ENCODE data around the gene DDX11.
"Not testable (repeated sequence)": the region's sequence is repeated elsewhere in the genome, so short reads cannot be mapped to it uniquely, and the experiment has no call there.

DDX11 gene

GRCh38 chr12:31073527-31074332, at the start of gene DDX11:
DDX11 (plus strand) TSS chr12:31073860; CDS start chr12:31078394, 4,534 bp downstream.
- peak; percentile 97 for DNase-seq (ENCODE audit: low spot score)

GRCh38 chr12:31026202-31026601, 47.5 kb upstream of the DDX11 start:
- DNase-seq (ENCODE audit: low spot score) = no peak

DNA sequence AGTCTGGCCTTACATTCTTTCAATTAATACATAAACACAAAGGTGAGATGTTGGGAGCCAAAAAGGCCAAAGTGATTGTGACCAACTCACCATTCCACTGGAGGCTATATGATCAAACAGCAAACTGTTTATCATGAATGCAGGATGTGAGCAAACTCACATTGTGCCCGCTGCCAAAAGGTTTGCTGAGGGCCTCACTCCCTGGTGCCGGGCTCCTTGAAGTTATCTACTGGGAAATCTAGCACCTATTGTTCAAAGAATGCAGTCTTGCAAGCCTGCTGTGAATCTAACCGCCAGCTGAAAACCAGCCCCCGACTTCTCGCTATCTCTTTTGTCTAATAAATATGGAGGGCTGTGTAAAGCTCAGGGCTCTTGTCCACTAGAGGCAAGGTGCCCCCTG, 46.7 kb upstream of the DDX11 start:
- not testable (repeated sequence) for DNase-seq (ENCODE audit: low spot score)

DNA sequence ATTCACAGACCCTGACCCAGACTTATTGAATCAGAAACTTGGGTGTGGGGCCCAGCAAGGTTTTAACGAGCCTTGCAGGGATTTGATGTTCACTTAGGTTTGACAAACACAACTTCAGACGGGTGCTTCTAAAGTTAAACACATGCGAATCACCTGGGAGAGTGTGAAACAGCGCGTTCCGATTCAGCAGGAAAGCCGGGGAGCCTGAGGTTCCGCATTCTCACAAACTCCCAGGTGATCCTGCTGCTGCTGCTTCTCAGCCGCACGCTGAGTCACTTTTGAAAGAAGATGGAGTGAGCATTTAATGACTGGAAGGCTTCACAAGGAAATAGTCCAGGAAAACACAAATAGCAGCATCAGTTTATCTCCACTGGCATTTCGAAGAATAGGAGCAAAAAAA, 44.2 kb upstream of the DDX11 start:
- no peak for DNase-seq (ENCODE audit: low spot score)

DNA sequence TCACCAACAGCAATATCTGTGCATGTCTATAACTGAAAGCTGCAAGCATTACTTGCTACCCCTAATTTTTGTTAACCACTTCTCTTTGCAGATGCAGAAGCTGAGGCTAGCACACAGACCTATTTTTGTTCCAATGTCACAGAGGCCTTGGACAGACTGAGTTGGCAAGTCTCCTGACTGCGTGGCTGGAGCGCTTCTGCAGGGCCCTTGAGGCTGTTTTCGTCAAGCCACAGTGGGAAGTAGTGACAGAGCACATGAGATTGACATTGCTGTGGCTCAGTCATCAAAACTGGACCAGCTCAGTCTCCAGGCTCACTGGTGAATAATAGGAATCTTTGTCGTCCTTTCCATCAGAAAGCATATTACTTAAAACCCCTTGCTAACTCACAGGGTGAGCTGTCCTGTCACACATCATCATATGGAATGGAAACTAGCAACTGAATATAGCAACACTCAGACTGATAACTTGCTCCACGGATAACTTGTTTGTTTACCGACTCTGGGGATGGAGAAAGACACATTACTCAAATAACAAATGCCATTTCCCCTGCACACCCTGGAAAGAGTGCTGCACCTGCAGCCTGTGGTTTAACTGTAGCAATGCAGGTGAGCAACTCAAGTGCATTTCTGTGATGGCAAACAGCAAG, 43.6 kb upstream of the DDX11 start:
- no peak for DNase-seq (ENCODE audit: low spot score)

- no peak for DNase-seq (ENCODE audit: low spot score)
Observed at GRCh38 chr12:31031951-31032335, 41.7 kb upstream of the DDX11 start.

- DNase-seq (ENCODE audit: low spot score) = no peak
Observed at GRCh38 chr12:31033146-31033545, 40.5 kb upstream of the DDX11 start.

DNA sequence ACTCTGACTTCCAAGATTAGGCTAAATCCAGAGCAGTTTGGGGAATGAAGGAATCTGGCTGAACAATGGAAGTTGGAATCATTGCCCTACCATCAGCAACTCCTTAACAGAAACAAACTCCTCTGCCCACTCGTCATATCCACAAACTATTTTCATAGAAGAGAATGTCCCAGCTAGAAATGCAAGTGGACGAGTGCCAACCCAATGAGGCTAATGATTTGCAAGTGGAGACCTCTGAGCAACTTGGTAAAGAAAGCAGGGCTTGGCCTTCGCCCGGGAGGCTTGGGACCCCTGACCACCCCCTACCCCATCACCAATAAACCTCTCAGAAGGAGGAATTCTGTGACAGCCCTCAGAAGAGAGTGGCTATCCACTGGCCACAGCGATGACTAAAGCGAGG, 40.0 kb upstream of the DDX11 start:
- no peak for DNase-seq (ENCODE audit: low spot score)

DNA sequence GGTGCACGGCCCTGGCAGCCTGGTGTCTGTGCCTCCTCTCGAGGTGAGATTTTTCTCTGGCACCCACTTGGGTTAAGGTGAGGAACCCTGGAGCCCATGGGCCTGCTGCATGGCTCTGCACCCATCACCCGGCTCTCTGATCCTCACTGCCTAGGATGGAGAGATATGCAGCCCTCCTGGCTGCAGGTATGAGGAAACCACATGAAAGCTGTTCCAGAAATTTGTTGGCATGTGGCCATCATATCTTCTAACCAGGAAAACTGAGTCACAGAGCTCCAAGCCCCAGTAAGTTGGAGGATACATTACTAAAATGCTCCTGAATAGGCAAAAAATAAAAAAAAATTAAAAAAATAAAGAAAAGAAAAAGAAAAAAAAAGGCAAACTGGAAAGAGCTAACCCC, 39.3 kb upstream of the DDX11 start:
- peak; percentile 82 for DNase-seq (ENCODE audit: low spot score)

DNA sequence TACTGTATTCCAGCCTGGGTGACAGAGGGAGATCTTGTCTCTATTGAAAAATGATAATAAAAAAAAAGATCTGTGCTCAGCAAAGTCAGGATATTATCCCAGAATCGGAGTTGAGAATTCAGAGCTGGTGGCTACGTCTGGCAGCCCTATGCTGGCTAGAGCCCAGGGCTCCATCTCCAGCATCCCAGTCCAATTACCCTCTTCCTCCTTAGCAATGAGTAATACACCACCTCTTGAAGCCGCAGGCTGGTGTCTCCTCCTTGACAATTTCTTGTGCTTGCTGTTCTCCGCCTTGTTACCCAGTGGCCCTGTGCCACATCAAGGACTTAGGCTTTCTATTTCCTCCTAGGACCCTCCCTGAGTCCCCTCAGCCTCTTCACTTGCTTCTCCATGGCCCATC, 38.4 kb upstream of the DDX11 start:
- DNase-seq (ENCODE audit: low spot score) = no peak

GRCh38 chr12:31035967-31036665, 37.5 kb upstream of the DDX11 start:
- DNase-seq (ENCODE audit: low spot score) = peak; percentile 38

DNA sequence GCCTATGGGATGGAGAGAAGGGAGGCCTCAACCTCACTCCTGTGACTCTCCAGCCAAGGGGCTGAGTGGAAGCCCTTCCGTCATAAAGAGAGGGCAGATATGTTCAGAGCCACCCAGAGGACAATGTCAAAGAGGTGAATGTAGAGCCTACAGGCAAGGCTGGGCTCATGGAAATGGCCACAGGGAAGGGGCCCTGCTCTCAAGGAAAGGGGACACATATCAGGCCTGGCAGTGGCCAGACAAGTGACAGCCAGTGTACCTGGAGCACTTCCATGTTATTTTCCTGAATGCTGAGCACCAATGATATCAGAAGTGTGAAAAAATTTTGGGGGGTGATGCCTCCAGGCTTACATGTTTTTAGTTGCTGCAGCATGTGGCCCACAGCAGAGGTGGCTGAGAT, 36.6 kb upstream of the DDX11 start:
- no peak for DNase-seq (ENCODE audit: low spot score)

- no peak for DNase-seq (ENCODE audit: low spot score)
Observed at GRCh38 chr12:31037931-31038330, 35.7 kb upstream of the DDX11 start.

GRCh38 chr12:31041033-31041564, 32.6 kb upstream of the DDX11 start:
- DNase-seq (ENCODE audit: low spot score) = no peak

GRCh38 chr12:31050143-31050542, 23.5 kb upstream of the DDX11 start:
- DNase-seq (ENCODE audit: low spot score) = peak; percentile 46

- not testable (repeated sequence) for DNase-seq (ENCODE audit: low spot score)
Observed at GRCh38 chr12:31050548-31050947, 23.1 kb upstream of the DDX11 start.

GRCh38 chr12:31051692-31052091, 22.0 kb upstream of the DDX11 start:
- not testable (repeated sequence) for DNase-seq (ENCODE audit: low spot score)

GRCh38 chr12:31052121-31052520, 21.5 kb upstream of the DDX11 start:
- not testable (repeated sequence) for DNase-seq (ENCODE audit: low spot score)

DNA sequence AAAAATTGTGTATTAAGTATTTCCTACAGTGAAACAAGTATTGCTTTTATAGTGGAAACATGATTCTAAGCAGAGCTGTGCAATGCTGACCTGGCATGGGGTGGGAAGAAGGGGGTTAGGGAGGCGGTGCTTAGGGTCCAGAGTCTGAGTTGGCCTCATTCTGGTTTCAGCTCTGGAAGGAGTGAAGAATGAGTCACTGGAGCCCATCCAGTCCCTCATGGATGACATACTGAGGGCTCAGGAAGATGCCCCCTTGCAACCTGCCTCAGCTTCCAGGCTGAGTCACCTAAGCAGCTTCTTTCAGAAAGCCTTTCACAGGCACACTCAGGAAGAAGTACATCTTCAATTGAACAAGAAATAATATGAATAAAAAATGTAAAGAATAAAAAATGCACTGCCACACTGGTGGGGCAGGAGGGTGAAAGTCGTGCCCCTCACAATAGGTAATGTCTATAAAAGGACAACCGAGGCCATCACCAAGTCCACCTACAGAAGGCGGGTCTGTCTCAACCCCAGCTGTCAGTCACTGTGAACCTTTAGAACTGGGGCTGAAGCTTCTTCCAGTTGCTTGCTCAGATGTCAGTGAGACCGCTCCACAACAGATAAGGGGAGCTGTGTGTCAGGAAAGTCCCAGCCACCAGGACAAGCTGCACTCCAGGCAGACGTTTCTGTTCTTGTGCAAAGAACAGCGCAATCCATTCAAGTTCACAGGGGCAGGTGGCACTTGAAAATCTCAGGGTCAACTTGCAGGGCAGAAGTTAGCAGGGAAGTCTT, 20.8 kb upstream of the DDX11 start:
- not testable (repeated sequence) for DNase-seq (ENCODE audit: low spot score)

GRCh38 chr12:31053944-31054343, 19.7 kb upstream of the DDX11 start:
- DNase-seq (ENCODE audit: low spot score) = not testable (repeated sequence)

DNA sequence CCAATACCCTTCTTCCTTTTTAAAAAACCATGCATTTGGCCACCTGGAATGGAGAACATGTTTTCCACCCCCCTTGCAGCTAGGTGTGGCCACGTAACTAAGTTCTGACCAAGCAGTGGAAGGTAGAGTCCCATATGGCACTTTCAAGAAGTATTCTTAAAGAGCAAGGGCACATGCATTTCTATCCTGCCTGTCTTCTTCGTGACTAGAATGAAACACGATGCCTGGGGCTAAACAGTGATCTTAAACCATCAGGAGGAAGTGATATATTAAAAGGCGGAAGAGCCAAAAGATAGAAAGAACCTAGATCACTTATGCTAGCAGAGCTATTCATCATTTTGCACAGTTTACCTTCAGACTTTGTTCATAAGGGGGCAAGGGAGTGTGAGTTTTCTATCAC, 16.0 kb upstream of the DDX11 start:
- no peak for DNase-seq (ENCODE audit: low spot score)

DNA sequence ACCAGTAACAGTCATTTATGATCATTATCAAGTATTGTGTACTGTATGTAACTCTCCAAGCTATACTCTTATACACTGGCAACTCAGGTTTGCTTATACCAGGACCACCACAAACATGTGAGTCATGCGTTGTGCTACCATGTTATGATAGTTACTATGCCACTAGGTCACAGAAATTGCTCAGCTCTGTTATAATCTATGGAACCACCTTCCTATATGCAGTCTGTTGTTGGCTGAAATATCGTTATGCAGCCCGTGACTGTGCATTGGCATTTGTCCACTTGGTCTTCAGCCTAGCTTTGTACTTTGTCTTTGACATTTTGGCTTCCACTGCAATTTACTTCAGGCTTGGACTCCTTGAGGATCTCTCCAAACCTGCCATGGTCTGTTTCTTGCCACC, 7.5 kb upstream of the DDX11 start:
- DNase-seq (ENCODE audit: low spot score) = not testable (repeated sequence)

Data from SW480 (cell line).